Kidney (tissue), 14 donors: ENCODE measurements around the gene AGXT. TPM values are rescaled to one million over a fixed set of nuclear protein-coding genes. Genes with fewer than 3 reads are reported as not detected.

ENCODE experiments used
- DNase-seq, 5 donors: peaks; one replicate each; pipeline ENCODE4 v3.0.0-alpha.2; 2013 to 2020
- FAIRE-seq: peaks from 2 replicates; lab custom pipeline; 2012; peaks lifted over from hg19 to GRCh38; lab: Jason Lieb, UNC
- H3K27ac ChIP-seq, 2 donors: one replicate each; pipeline ENCODE4 v1.7.0; 2013; ENCODE audit warnings: low read depth in 2 of 2, low read length in 2 of 2, inconsistent platforms in 1 of 2
- H3K27me3 ChIP-seq: one replicate; pipeline ENCODE4 v1.7.1; 2013; ENCODE audit warnings: low read length, inconsistent platforms; ENCODE audit not compliant: control insufficient read depth, insufficient read depth
- H3K36me3 ChIP-seq, 3 donors: one replicate each; pipeline versions ENCODE4 v1.7.0 to v1.7.1; 2013; ENCODE audit warnings: low read length in 3 of 3, control low read depth in 1 of 3, inconsistent platforms in 1 of 3; ENCODE audit not compliant: insufficient read depth in 3 of 3, control insufficient read depth in 2 of 3
- H3K4me1 ChIP-seq, 3 donors: one replicate each; pipeline versions ENCODE4 v1.7.0 to v1.7.1; 2013; ENCODE audit warnings: low read length in 3 of 3, inconsistent platforms in 1 of 3, low read depth in 1 of 3; ENCODE audit not compliant: control insufficient read depth in 2 of 3, insufficient read depth in 2 of 3
- H3K4me3 ChIP-seq, 3 donors: one replicate each; pipeline versions ENCODE4 v1.7.0 to v1.8.1; 2013; ENCODE audit warnings: low read length in 3 of 3, control low read depth in 1 of 3, inconsistent platforms in 1 of 3
- H3K9ac ChIP-seq, 3 donors: one replicate each; pipeline versions ENCODE4 v1.7.0 to v1.7.1; 2013; ENCODE audit warnings: low read length in 3 of 3, control low read depth in 1 of 3, inconsistent platforms in 1 of 3
- H3K9me3 ChIP-seq, 3 donors: one replicate each; pipeline versions ENCODE4 v1.7.0 to v1.7.1; 2013; ENCODE audit warnings: low read length in 3 of 3, control low read depth in 1 of 3, inconsistent platforms in 1 of 3; ENCODE audit not compliant: control insufficient read depth in 2 of 3, insufficient read depth in 1 of 3
- intact Hi-C: fragments of 100-400 bp; cut with DNase I; formaldehyde crosslinking; loops from one replicate; pipeline ENCODE4 v1.11.1; 2022
- polyA plus RNA-seq: library from polyadenylated mRNA; stranded (reverse); fragments of 350-450 nt; fragmentation: Illumina TruSeq; extraction: RNeasy Lipid Tissue Mini Kit (QIAGEN cat#74804); gene quantifications from one replicate; pipeline ENCODE4 v1.2.3, GENCODE V29; 2014; ENCODE audit warnings: low read depth, low replicate concordance; ENCODE audit not compliant: insufficient read depth
- total RNA-seq: library from RNA; stranded (reverse); fragmentation: NEBNext Ultra II Directional; extraction: Animal tissue kit (Norgen Biotek cat#: 25700); gene quantifications from one replicate; pipeline ENCODE4 v1.2.1, GENCODE V29; 2021
- TF ChIP-seq, protein P1 (sequence below): IDR thresholded peaks from 3 replicates; pipeline ENCODE4 v1.5.1; 2012; ENCODE audit warnings: mild to moderate bottlenecking, moderate library complexity, borderline replicate concordance; ENCODE audit not compliant: insufficient read depth; ENCODE audit errors: extremely low read depth
- donor health status: control.
- donor health status: control.
- donor health status: control.
- donor health status: control.
- donor health status: control.
- donor health status: DM: yes; HTN: yes; CAD: no.
- donor health status: Normal renal cell carcinoma (clear cell type).

The AGXT gene
- total and polyA plus RNA-seq, 2 donors from 2014 or later: 0.09 to 12.5 TPM

DNA sequence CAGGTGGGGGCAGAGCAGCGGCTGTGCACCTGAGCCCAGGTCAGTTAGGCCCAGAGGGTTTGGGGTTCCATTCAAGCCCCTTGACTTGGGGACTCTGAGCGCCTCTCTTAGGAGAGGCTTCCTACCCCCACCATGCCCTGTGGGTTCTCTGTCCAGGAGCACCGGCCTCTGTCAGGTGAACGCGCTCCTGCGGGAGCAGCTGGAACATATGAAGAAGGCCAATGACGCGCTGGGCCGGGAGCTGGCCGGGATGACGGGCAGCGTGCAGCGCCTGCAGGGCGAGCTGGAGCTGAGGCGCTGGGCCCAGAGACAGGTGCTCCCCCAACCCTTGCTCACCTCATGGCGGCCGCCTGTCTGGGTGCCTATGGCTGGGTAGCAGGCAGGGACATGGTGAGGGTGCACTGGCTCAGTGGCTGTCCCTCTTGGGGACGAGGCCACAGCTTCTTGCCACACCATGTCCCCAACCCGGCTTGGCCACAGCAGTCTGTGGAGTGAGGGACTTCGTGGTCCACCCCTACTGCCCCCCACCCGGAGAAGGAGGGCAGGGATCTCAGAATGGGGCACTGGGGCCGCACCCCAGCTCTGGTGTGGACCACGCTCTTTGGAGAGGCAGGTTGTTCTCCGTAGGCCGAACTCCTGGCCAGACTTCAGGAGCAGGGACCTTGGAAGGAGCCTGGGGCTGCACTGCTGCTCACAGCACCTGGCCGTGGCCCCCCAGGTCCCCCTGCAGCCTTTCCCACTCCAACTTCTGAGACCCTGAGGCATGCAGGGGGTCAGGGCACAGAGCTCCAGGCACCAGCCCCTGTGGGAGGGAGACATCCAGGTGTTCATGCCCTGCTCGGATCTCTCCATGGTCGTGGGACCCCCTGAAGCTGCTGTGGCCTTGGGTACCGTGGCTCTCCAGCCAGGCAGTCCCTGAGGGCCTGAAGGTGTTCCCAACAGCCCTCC lies 57.2 kb downstream of the AGXT start:
- peaks cover 0 to 6% (median 0%) of the 10 kb centered on the region in 3 donors for H3K9me3 ChIP-seq
- no peak overlapping the region for H3K4me3 ChIP-seq
- no peaks in the 10 kb centered on the region for H3K4me1 ChIP-seq
- no peak overlapping the region for H3K9ac ChIP-seq
- DNase-seq: peak in 3 of 5 donors; percentile 8 to 66 (median 27)
- no peak overlapping the region for H3K27ac ChIP-seq
- intact Hi-C loops: no loop called here
- no peaks in the 10 kb centered on the region for H3K36me3 ChIP-seq
- TF ChIP-seq, protein P1, sequence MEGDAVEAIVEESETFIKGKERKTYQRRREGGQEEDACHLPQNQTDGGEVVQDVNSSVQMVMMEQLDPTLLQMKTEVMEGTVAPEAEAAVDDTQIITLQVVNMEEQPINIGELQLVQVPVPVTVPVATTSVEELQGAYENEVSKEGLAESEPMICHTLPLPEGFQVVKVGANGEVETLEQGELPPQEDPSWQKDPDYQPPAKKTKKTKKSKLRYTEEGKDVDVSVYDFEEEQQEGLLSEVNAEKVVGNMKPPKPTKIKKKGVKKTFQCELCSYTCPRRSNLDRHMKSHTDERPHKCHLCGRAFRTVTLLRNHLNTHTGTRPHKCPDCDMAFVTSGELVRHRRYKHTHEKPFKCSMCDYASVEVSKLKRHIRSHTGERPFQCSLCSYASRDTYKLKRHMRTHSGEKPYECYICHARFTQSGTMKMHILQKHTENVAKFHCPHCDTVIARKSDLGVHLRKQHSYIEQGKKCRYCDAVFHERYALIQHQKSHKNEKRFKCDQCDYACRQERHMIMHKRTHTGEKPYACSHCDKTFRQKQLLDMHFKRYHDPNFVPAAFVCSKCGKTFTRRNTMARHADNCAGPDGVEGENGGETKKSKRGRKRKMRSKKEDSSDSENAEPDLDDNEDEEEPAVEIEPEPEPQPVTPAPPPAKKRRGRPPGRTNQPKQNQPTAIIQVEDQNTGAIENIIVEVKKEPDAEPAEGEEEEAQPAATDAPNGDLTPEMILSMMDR: no peak
- no peaks in the 10 kb centered on the region for H3K27me3 ChIP-seq
- FAIRE-seq: no peak

DNA sequence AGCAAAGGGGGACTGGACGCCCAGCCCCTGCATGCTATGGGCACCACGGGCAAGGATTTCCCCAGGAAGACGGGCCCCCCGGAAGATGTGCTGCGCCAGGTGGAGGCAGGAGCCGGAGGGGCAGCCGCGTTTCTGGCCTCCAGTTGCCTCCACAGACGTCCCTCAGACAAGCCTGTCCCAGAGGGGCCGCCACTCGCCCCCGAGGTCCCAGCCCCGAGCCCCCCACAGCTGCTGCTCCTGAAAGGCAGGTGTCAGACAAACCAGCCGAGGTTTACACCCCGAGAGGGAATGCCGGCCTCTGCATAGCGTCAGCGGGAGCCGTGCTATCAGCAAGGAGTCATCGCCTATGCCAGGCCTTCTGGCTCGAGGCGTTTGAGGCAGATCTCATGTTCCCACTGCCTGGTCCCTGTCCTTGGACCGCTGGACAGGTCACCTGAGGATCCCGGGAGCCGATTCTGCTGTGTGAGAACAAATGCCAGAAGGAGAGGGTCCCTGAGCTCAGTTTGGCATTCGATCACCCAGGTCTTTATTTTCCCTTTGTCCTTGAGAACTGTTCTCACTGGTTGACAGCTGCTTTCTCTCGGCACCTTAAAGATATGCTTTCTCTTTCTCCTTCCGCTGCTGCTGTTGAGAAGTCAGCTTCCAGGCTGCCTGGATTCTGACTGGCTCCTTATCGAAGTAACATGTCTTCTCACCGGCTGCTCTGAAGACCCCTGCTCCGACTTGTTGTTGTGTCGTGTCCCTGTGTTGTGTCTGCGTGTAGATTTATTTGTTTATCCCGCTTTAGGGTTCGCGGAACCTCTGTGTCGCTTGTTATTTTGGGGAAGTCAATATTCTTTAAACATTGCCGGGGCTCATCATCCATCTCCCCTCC lies 58.1 kb downstream of the AGXT start:
- Histone ChIP-seq H3K27ac (no peak overlapping the region), H3K9ac (no peak overlapping the region), H3K9me3 (peaks cover 0 to 6% (median 0%) of the 10 kb centered on the region in 3 donors), H3K36me3 (no peaks in the 10 kb centered on the region), H3K4me1 (no peaks in the 10 kb centered on the region), H3K4me3 (no peak overlapping the region), H3K27me3 (no peaks in the 10 kb centered on the region)
- FAIRE-seq: no peak
- peak in 4 of 5 donors; percentile 9 to 75 (median 20) for DNase-seq
- intact Hi-C loops: no loop called here
- TF ChIP-seq, protein P1: no peak

DNA sequence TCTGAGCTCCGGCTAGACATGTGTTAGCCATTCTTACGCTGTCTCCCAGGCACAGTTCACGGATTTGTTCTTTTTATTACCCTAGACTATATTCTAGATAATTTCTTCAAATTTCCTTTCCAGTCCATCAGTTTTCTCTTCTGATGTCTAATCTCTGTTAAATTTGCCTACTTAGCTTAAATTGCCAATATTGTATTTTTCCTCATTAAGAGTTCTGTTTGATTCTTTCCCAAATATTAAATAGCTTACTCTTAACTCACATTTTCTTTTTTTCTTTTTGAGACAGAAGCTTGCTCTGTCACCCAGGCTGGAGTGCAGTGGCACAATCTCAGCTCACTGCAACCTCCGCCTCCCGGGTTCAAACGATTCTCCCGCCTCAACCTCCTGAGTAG lies 58.8 kb downstream of the AGXT start:
- Histone ChIP-seq H3K4me1 (no peaks in the 10 kb centered on the region), H3K36me3 (no peaks in the 10 kb centered on the region), H3K27me3 (no peaks in the 10 kb centered on the region), H3K4me3 (no peak overlapping the region), H3K27ac (no peak overlapping the region), H3K9me3 (peaks cover 0 to 6% (median 0%) of the 10 kb centered on the region in 3 donors), H3K9ac (no peak overlapping the region)
- FAIRE-seq: no peak
- intact Hi-C loops: no loop called here
- no peak for DNase-seq
- TF ChIP-seq, protein P1: no peak
